Measurements from ENCODE around the gene PRAMEF12. TPM values are rescaled to one million over a fixed set of nuclear protein-coding genes. Genes with fewer than 3 reads are reported as not detected.

The PRAMEF12 gene
- total RNA-seq (2022; extraction: Qiagen RNA extraction; ENCODE audit: low read depth) = not detected in 5 replicates

GRCh38 chr1:12773438-12773837 lies at the start of gene PRAMEF12:
Gene PRAMEF12 (plus strand): TSS chr1:12773738. CDS start chr1:12774868, 1,130 bp downstream.

GRCh38 chr1:12745992-12746323 lies 27.6 kb upstream of the PRAMEF12 start, which contains the start of gene CFAP107:
Gene CFAP107 (plus strand): TSS chr1:12746200. CDS start chr1:12746431, 231 bp downstream.

GRCh38 chr1:12791097-12791496 lies 17.6 kb downstream of the PRAMEF12 start, which contains the start of gene PRAMEF1:
Gene PRAMEF1 (plus strand): TSS chr1:12791397. CDS start chr1:12793228, 1,831 bp downstream.

Other genes with a start within 250 kb of the PRAMEF12 start
- 42.2 to 64.4 TPM (median 56.3 TPM) in 5 replicates for gene DHRS3, start 155.5 kb upstream of the PRAMEF12 start, total RNA-seq (2022; extraction: Qiagen RNA extraction; ENCODE audit: low read depth)
- gene AADACL4, start 129.7 kb upstream of the PRAMEF12 start, total RNA-seq (2022; extraction: Qiagen RNA extraction; ENCODE audit: low read depth) = not detected in 5 replicates
- not detected in 5 replicates for gene AADACL3, start 57.6 kb upstream of the PRAMEF12 start, total RNA-seq (2022; extraction: Qiagen RNA extraction; ENCODE audit: low read depth)
- not detected in 5 replicates for gene CFAP107, start 27.5 kb upstream of the PRAMEF12 start, total RNA-seq (2022; extraction: Qiagen RNA extraction; ENCODE audit: low read depth)
- not detected in 5 replicates for gene PRAMEF1, start 17.7 kb downstream of the PRAMEF12 start, total RNA-seq (2022; extraction: Qiagen RNA extraction; ENCODE audit: low read depth)
- gene PRAMEF11, start 57.7 kb downstream of the PRAMEF12 start, total RNA-seq (2022; extraction: Qiagen RNA extraction; ENCODE audit: low read depth) = not detected in 5 replicates
- gene HNRNPCL1, start 75.0 kb downstream of the PRAMEF12 start, total RNA-seq (2022; extraction: Qiagen RNA extraction; ENCODE audit: low read depth) = not detected in 5 replicates
- gene PRAMEF2, start 83.3 kb downstream of the PRAMEF12 start, total RNA-seq (2022; extraction: Qiagen RNA extraction; ENCODE audit: low read depth) = not detected in 5 replicates
- gene PRAMEF4, start 112.5 kb downstream of the PRAMEF12 start, total RNA-seq (2022; extraction: Qiagen RNA extraction; ENCODE audit: low read depth) = not detected in 5 replicates
- gene PRAMEF10, start 124.5 kb downstream of the PRAMEF12 start, total RNA-seq (2022; extraction: Qiagen RNA extraction; ENCODE audit: low read depth) = not detected in 5 replicates
- gene PRAMEF7, start 142.9 kb downstream of the PRAMEF12 start, total RNA-seq (2022; extraction: Qiagen RNA extraction; ENCODE audit: low read depth) = not detected in 5 replicates
- not detected in 5 replicates for gene PRAMEF6, start 173.8 kb downstream of the PRAMEF12 start, total RNA-seq (2022; extraction: Qiagen RNA extraction; ENCODE audit: low read depth)